K562 (cell line): Measurements from ENCODE around the gene ZNF581. TPM values are rescaled to one million over a fixed set of nuclear protein-coding genes. Genes with fewer than 3 reads are reported as not detected.

Experiments used
- BRD9 ChIP-seq: fragments of 450-650 bp; IDR thresholded peaks from 2 replicates; pipeline ENCODE4 v1.6.1; 2018; ENCODE audit warnings: low read depth; ENCODE audit not compliant: partially characterized antibody
- CBFA2T2 ChIP-seq: fragments of 450-650 bp; conservative IDR thresholded peaks from 2 replicates; pipeline ENCODE4 v1.6.1; 2017; ENCODE audit warnings: mild to moderate bottlenecking
- E2F4 ChIP-seq: sonication (generic); formaldehyde crosslinking; IDR thresholded peaks from 2 replicates; pipeline ENCODE4 v1.8.0; 2022; ENCODE audit warnings: mild to moderate bottlenecking, low read depth, missing genetic modification reagents
- KAT2B ChIP-seq: IDR thresholded peaks from one replicate; pipeline ENCODE4 v1.6.1; 2012; ENCODE audit warnings: low read depth, mild to moderate bottlenecking, control low read depth, inconsistent platforms, low read length, moderate library complexity
- PKNOX1 ChIP-seq: fragments of 450-650 bp; IDR thresholded peaks from 2 replicates; pipeline ENCODE4 v1.6.1; 2016
- RB1 ChIP-seq: fragments of 450-650 bp; IDR thresholded peaks from 2 replicates; pipeline ENCODE4 v1.6.1; 2017; ENCODE audit warnings: low read depth, mild to moderate bottlenecking
- REST ChIP-seq, 2 experiments: fragments of 450-650 bp; formaldehyde crosslinking in 1 of 2; IDR thresholded peaks; 2 replicates each; pipeline versions ENCODE4 v1.4.0 to v1.6.1; 2014 to 2020; ENCODE audit warnings: mild to moderate bottlenecking in 2 of 2, borderline replicate concordance in 1 of 2, low read depth in 1 of 2
- TFAP4 ChIP-seq: sonication (generic); formaldehyde crosslinking; IDR thresholded peaks from 2 replicates; pipeline ENCODE4 v1.8.0; 2022; ENCODE audit warnings: missing genetic modification reagents, mild to moderate bottlenecking, moderate library complexity, borderline replicate concordance
- ZEB2 ChIP-seq: fragments of 450-650 bp; IDR thresholded peaks from 2 replicates; pipeline ENCODE4 v1.6.1; 2016
- polyA plus RNA-seq, 8 experiments: library from polyadenylated mRNA; depleted of rRNA in 4 of 8; stranded (reverse) in 5 of 8; unstranded in 3 of 8; fragments of >200 nt; fragmentation: Nextera tagmentation in 2 of 8; fragmentation: Illumina TruSeq in 1 of 8; extraction: Ambion mirVana in 2 of 8; extraction: Trizol in 1 of 8; gene quantifications; 2 replicates each; pipeline versions ENCODE4 v1.2.1 to v1.2.3, GENCODE V29; 2011 to 2014; ENCODE audit warnings: inconsistent platforms in 1 of 8, missing spikeins in 1 of 8
- total RNA-seq, 7 experiments: library from RNA; depleted of rRNA in 6 of 7; stranded (reverse); fragments of >200 nt in 6 of 7; fragmentation: Illumina TruSeq in 2 of 7; extraction: Trizol in 2 of 7; gene quantifications; 2 replicates each; pipeline versions ENCODE4 v1.2.1 to v1.2.3, GENCODE V29; 2011 to 2021; ENCODE audit warnings: low replicate concordance in 1 of 7
- TF ChIP-seq, protein P1 (sequence below), 3 experiments: fragments of 200-800 bp in 1 of 3; fragments of 250-450 bp in 1 of 3; fragments of 450-650 bp in 1 of 3; sonication (Bioruptor Pico) in 1 of 3; sonication (Bioruptor generic) in 1 of 3; formaldehyde crosslinking in 1 of 3; IDR thresholded peaks; 2 replicates each; pipeline versions ENCODE4 v1.6.1 to v1.8.0; 2016 to 2022; ENCODE audit warnings: mild to moderate bottlenecking in 2 of 3, missing genetic modification characterization in 2 of 3, missing compliant biosample characterization in 1 of 3, moderate library complexity in 1 of 3

The ZNF581 gene
- total and polyA plus RNA-seq, 9 of the 15 experiments (the other 6 are each of a cell fraction or from before 2014, with no cell fraction given): 2.4 to 39.4 (median 15.4) TPM

GRCh38 chr19:55605637-55606470 is 37.6 kb upstream of the ZNF581 start, which contains the start of gene ZNF865 (continued):
- TF ChIP-seq REST (IDR thresholded peaks at IDR 0.05; ENCODE audit: borderline replicate concordance): peak; percentile 81
- no peak; the same call in 1 of the 2 replicates for TF ChIP-seq REST (CRISPR knock-in tag; IDR thresholded peaks at IDR 0.05; ENCODE audit: low read depth)
- peak; percentile 44; the same call in 1 of the 2 replicates for TF ChIP-seq RB1
- no peak for TF ChIP-seq TFAP4 (CRISPR knock-in tag)
- no peak for TF ChIP-seq KAT2B
- peak; percentile 58; the same call in 1 of the 2 replicates for TF ChIP-seq ZEB2
- peak; percentile 93 for TF ChIP-seq BRD9
- no peak for TF ChIP-seq E2F4 (CRISPR knock-in tag)
- no peak for TF ChIP-seq PKNOX1
- TF ChIP-seq, protein P1, sequence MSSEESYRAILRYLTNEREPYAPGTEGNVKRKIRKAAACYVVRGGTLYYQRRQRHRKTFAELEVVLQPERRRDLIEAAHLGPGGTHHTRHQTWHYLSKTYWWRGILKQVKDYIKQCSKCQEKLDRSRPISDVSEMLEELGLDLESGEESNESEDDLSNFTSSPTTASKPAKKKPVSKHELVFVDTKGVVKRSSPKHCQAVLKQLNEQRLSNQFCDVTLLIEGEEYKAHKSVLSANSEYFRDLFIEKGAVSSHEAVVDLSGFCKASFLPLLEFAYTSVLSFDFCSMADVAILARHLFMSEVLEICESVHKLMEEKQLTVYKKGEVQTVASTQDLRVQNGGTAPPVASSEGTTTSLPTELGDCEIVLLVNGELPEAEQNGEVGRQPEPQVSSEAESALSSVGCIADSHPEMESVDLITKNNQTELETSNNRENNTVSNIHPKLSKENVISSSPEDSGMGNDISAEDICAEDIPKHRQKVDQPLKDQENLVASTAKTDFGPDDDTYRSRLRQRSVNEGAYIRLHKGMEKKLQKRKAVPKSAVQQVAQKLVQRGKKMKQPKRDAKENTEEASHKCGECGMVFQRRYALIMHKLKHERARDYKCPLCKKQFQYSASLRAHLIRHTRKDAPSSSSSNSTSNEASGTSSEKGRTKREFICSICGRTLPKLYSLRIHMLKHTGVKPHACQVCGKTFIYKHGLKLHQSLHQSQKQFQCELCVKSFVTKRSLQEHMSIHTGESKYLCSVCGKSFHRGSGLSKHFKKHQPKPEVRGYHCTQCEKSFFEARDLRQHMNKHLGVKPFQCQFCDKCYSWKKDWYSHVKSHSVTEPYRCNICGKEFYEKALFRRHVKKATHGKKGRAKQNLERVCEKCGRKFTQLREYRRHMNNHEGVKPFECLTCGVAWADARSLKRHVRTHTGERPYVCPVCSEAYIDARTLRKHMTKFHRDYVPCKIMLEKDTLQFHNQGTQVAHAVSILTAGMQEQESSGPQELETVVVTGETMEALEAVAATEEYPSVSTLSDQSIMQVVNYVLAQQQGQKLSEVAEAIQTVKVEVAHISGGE (CRISPR knock-in tag; IDR thresholded peaks at IDR 0.05): peak in 1 of 3 experiments; percentile 79; a peak in 3 of 6 replicates
- TF ChIP-seq CBFA2T2: 0 out of 2 replicates have a peak, but pooled peaks have one; percentile 1
